ENCODE results near the gene CERS6. TPM values are rescaled to one million over a fixed set of nuclear protein-coding genes. Genes with fewer than 3 reads are reported as not detected.
A peak's percentile ranks its signal among the peaks of the same experiment; 100 is the strongest.

The CERS6 gene
- total and polyA plus RNA-seq, 4 donors: 4.2 to 20.4 (median 10.1) TPM

GRCh38 chr2:168568476-168569267 is 112.6 kb downstream of the CERS6 start:
- H3K9ac ChIP-seq (ENCODE audit: low read depth in 1 of 2, low read length in 2 of 2): no peak overlapping the region
- no peaks in the 10 kb centered on the region for H3K4me1 ChIP-seq (ENCODE audit: control insufficient read depth in 4 of 4, insufficient read depth in 4 of 4, low read length in 3 of 4)
- TF ChIP-seq NR2F2 (IDR thresholded peaks at IDR 0.05) (peak; percentile 47), RXRA (IDR thresholded peaks at IDR 0.05) (no peak)
- no peak overlapping the region for H3K4me3 ChIP-seq (ENCODE audit: low read depth in 1 of 3, low read length in 3 of 3)
- no peaks in the 10 kb centered on the region for H3K9me3 ChIP-seq (ENCODE audit: control insufficient read depth in 4 of 4, low read length in 3 of 4)
- H3K27ac ChIP-seq (ENCODE audit: low read depth in 1 of 2, low read length in 2 of 2): no peak overlapping the region
- WGBS: 87% methylated on average over 6 of the region's 6 CpGs
- H3K27me3 ChIP-seq (ENCODE audit: control insufficient read depth in 4 of 4, insufficient read depth in 4 of 4, low read length in 3 of 4): no peaks in the 10 kb centered on the region
- no peak for DNase-seq (ENCODE audit: low spot score)
- no peaks in the 10 kb centered on the region for H3K36me3 ChIP-seq (ENCODE audit: control insufficient read depth in 4 of 4, insufficient read depth in 3 of 4, low read depth in 1 of 4, low read length in 3 of 4)

DNA sequence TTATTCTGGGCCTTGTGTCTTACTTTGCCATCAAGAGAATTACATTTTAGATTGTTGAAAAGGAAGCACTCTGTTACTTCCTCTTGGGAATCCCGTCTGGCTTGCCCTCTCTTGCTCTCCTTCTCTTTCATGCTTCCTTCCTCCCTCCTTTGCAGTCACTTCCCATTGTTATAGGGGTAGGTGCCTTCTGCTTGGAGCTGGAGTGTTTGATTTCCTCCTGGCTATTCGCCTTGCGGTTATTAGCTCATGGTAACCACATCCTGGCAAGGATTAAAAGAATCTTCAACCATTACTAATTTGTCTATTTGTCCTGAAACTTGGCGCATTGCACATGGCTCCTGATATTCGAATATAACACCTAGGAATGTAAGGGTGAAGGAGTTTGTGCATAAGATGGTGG is 115.0 kb downstream of the CERS6 start:
- no peak for DNase-seq (ENCODE audit: low spot score)
- Histone ChIP-seq H3K4me3 (ENCODE audit: low read depth in 1 of 3, low read length in 3 of 3) (no peak overlapping the region), H3K27me3 (ENCODE audit: control insufficient read depth in 4 of 4, insufficient read depth in 4 of 4, low read length in 3 of 4) (no peaks in the 10 kb centered on the region), H3K9me3 (ENCODE audit: control insufficient read depth in 4 of 4, low read length in 3 of 4) (no peaks in the 10 kb centered on the region), H3K27ac (ENCODE audit: low read depth in 1 of 2, low read length in 2 of 2) (no peak overlapping the region), H3K4me1 (ENCODE audit: control insufficient read depth in 4 of 4, insufficient read depth in 4 of 4, low read length in 3 of 4) (no peaks in the 10 kb centered on the region), H3K36me3 (ENCODE audit: control insufficient read depth in 4 of 4, insufficient read depth in 3 of 4, low read depth in 1 of 4, low read length in 3 of 4) (no peaks in the 10 kb centered on the region), H3K9ac (ENCODE audit: low read depth in 1 of 2, low read length in 2 of 2) (no peak overlapping the region)
- no peak for TF ChIP-seq GABPA (IDR thresholded peaks at IDR 0.05 in 1 of 2, conservative IDR thresholded peaks at IDR 0.05 in 1 of 2)
- no peak for TF ChIP-seq EGR1 (IDR thresholded peaks at IDR 0.05; ENCODE audit: low read depth in 2 of 2)
- TF ChIP-seq RAD21 (IDR thresholded peaks at IDR 0.05): no peak
- TF ChIP-seq SP1 (IDR thresholded peaks at IDR 0.05): no peak
- no peak for TF ChIP-seq HNF4G (IDR thresholded peaks at IDR 0.05)
- no peak for TF ChIP-seq JUND (IDR thresholded peaks at IDR 0.05)
- TF ChIP-seq RXRA (IDR thresholded peaks at IDR 0.05): no peak
- no peak for TF ChIP-seq TAF1 (conservative IDR thresholded peaks at IDR 0.05)
- TF ChIP-seq CTCF (IDR thresholded peaks at IDR 0.05; ENCODE audit: low read depth, low read length, missing input control): no peak
- TF ChIP-seq ATF3 (IDR thresholded peaks at IDR 0.05): no peak
- no peak for TF ChIP-seq HNF4A (conservative IDR thresholded peaks at IDR 0.05)
- no peak for TF ChIP-seq FOXA2 (IDR thresholded peaks at IDR 0.05)
- TF ChIP-seq NR2F2 (IDR thresholded peaks at IDR 0.05): no peak
- no peak for TF ChIP-seq MAX (IDR thresholded peaks at IDR 0.05)
- TF ChIP-seq REST (IDR thresholded peaks at IDR 0.05): no peak
- no peak for TF ChIP-seq ZBTB33 (IDR thresholded peaks at IDR 0.05)
- TF ChIP-seq YY1 (IDR thresholded peaks at IDR 0.05): no peak
- 88% methylated on average over 5 of the region's 5 CpGs for WGBS

All from liver (tissue), 9 donors.